Duodenal mucosa (tissue), 2 donors: ENCODE measurements around the gene CTRB1.

Experiments used
- H3K27ac ChIP-seq: one replicate; pipeline ENCODE4 v1.7.0; 2013; ENCODE audit warnings: low read depth, low read length
- H3K27me3 ChIP-seq, 2 donors: one replicate each; pipeline ENCODE4 v1.7.0; 2013; ENCODE audit warnings: low read length in 2 of 2, control low read depth in 1 of 2; ENCODE audit not compliant: insufficient read depth in 2 of 2, control insufficient read depth in 1 of 2
- H3K36me3 ChIP-seq, 2 donors: one replicate each; pipeline ENCODE4 v1.7.0; 2013; ENCODE audit warnings: low read length in 2 of 2, control low read depth in 1 of 2; ENCODE audit not compliant: insufficient read depth in 2 of 2, control insufficient read depth in 1 of 2
- H3K4me1 ChIP-seq, 2 donors: one replicate each; pipeline ENCODE4 v1.7.0; 2013; ENCODE audit warnings: low read length in 2 of 2, control low read depth in 1 of 2; ENCODE audit not compliant: insufficient read depth in 2 of 2, control insufficient read depth in 1 of 2
- H3K4me3 ChIP-seq, 2 donors: one replicate each; pipeline ENCODE4 v1.7.0; 2013; ENCODE audit warnings: low read length in 2 of 2, low read depth in 1 of 2
- H3K9ac ChIP-seq, 2 donors: one replicate each; pipeline ENCODE4 v1.7.0; 2013; ENCODE audit warnings: low read length in 2 of 2, low read depth in 1 of 2
- H3K9me3 ChIP-seq, 2 donors: one replicate each; pipeline ENCODE4 v1.7.0; 2013; ENCODE audit warnings: low read length in 2 of 2, control low read depth in 1 of 2; ENCODE audit not compliant: control insufficient read depth in 1 of 2

CTRB1 gene

GRCh38 chr16:75218256-75219076 is at the start of gene CTRB1:
Gene CTRB1 (plus strand): TSS chr16:75218988. CDS start chr16:75219008, 20 bp downstream.
- Histone ChIP-seq H3K27me3 (no peaks in the 10 kb centered on the region), H3K4me3 (no peak within 1 kb of the TSS), H3K9ac (no peak within 1 kb of the TSS), H3K4me1 (no peaks in the 10 kb centered on the region), H3K27ac (no peak within 1 kb of the TSS), H3K36me3 (no peaks in the 10 kb centered on the region), H3K9me3 (no peaks in the 10 kb centered on the region)

DNA sequence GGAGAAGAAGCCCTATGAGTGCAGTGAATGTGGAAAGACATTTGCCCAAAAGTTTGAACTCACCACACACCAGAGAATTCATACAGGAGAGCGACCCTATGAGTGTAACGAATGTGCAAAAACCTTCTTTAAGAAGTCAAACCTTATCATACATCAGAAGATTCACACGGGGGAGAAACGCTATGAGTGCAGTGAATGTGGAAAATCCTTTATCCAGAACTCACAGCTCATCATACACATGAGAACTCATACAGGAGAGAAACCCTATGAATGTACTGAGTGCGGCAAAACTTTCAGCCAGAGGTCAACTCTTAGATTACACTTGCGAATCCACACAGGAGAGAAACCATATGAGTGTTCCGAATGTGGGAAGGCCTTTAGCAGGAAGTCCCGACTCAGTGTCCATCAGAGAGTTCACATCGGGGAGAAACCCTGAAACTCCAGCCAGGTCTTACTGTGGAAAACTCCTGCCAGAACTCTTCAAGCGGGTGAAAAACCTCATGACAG is 48.8 kb upstream of the CTRB1 start:
- H3K36me3 ChIP-seq, result peaks cover 39 to 44% of the 10 kb centered on the region in 2 donors
- no peak overlapping the region for H3K4me3 ChIP-seq
- no peak overlapping the region for H3K9ac ChIP-seq
- no peaks in the 10 kb centered on the region for H3K27me3 ChIP-seq
- H3K4me1 ChIP-seq, result no peaks in the 10 kb centered on the region
- peaks cover 47 to 75% of the 10 kb centered on the region in 2 donors for H3K9me3 ChIP-seq
- H3K27ac ChIP-seq, result no peak overlapping the region

- H3K27me3 ChIP-seq, result no peaks in the 10 kb centered on the region
- H3K36me3 ChIP-seq, result peaks cover 26 to 34% of the 10 kb centered on the region in 2 donors
- H3K9me3 ChIP-seq, result peaks cover 58 to 75% of the 10 kb centered on the region in 2 donors
- H3K4me1 ChIP-seq, result no peaks in the 10 kb centered on the region
- no peak overlapping the region for H3K27ac ChIP-seq
- H3K4me3 ChIP-seq, result no peak overlapping the region
- H3K9ac ChIP-seq, result no peak overlapping the region
These were observed 46.2 kb upstream of the CTRB1 start for GRCh38 chr16:75172578-75172977.

DNA sequence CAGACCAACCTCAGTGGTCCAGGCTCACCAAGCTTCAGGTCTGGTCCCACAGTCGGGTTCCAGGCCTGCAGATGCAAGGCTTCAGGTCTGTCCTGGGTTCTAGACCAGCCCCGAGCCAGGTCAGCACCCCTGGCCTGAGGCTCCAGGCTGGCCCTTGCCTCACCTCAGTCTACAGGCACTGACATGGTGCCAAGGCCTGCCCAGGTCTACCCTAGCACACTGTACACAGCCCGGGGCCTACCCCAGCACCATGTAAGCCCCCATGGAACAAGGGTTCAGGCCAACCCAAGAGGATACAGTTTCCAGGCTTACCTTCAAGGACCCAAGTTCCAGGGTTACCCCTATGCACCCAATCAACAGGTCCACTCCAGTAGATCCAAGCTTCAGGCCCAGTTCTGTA is 43.7 kb upstream of the CTRB1 start:
- Histone ChIP-seq H3K27me3 (no peaks in the 10 kb centered on the region), H3K9me3 (peaks cover 46 to 56% of the 10 kb centered on the region in 2 donors), H3K9ac (no peak overlapping the region), H3K27ac (no peak overlapping the region), H3K36me3 (peaks cover 8 to 9% of the 10 kb centered on the region in 2 donors), H3K4me3 (no peak overlapping the region), H3K4me1 (no peaks in the 10 kb centered on the region)

DNA sequence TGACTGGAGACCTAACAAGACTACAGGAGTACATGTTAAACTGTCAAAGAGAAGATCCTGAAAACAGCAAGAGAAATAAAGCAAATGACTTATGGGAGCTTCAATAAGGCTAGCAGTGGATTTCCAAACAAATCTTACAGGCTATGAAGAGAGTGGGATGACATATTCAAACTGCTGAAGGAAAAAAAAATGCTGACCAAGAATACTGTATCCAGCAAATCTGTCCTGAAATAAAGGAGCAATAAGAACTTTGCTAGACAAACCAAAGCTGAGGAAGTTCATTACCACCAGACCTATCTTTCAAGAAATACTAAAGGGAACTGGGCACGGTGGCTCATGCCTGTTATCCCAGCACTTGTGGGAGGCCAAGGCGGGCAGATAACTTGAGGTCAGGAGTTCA is 41.9 kb upstream of the CTRB1 start:
- Histone ChIP-seq H3K9me3 (peaks cover 31 to 39% of the 10 kb centered on the region in 2 donors), H3K9ac (no peak overlapping the region), H3K4me1 (no peaks in the 10 kb centered on the region), H3K4me3 (no peak overlapping the region), H3K27ac (no peak overlapping the region), H3K36me3 (no peaks in the 10 kb centered on the region), H3K27me3 (no peaks in the 10 kb centered on the region)

DNA sequence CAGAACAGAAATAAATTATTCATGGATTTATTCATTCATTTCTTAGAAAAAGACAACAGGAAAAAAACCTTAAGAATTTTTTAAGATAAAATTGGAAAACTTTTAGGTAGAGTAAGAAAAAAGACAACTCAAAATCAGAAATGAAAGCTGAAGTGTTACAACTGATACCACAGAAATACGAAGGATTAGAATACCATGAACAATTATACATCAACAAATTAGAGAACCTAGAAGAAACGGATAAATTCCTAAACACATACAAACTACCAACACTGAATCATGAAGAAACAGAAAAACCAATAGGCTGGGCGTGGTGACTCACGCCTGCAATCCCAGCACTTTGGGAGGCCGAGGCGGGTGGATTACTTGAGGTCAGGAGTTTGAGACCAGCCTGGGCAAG is 39.6 kb upstream of the CTRB1 start:
- Histone ChIP-seq H3K4me3 (no peak overlapping the region), H3K27me3 (no peaks in the 10 kb centered on the region), H3K4me1 (no peaks in the 10 kb centered on the region), H3K36me3 (no peaks in the 10 kb centered on the region), H3K9me3 (peaks cover 17 to 29% of the 10 kb centered on the region in 2 donors), H3K27ac (no peak overlapping the region), H3K9ac (no peak overlapping the region)

- H3K27ac ChIP-seq, result no peak overlapping the region
- no peaks in the 10 kb centered on the region for H3K36me3 ChIP-seq
- peaks cover 5 to 15% of the 10 kb centered on the region in 2 donors for H3K9me3 ChIP-seq
- H3K27me3 ChIP-seq, result no peaks in the 10 kb centered on the region
- no peak overlapping the region for H3K4me3 ChIP-seq
- H3K9ac ChIP-seq, result no peak overlapping the region
- no peaks in the 10 kb centered on the region for H3K4me1 ChIP-seq
These were observed 37.2 kb upstream of the CTRB1 start for GRCh38 chr16:75181630-75182029.

GRCh38 chr16:75188832-75189477 is 29.8 kb upstream of the CTRB1 start:
- H3K4me1 ChIP-seq, result no peaks in the 10 kb centered on the region
- no peak overlapping the region for H3K27ac ChIP-seq
- no peaks in the 10 kb centered on the region for H3K9me3 ChIP-seq
- no peak overlapping the region for H3K9ac ChIP-seq
- no peaks in the 10 kb centered on the region for H3K36me3 ChIP-seq
- H3K4me3 ChIP-seq, result no peak overlapping the region
- H3K27me3 ChIP-seq, result no peaks in the 10 kb centered on the region

- H3K27ac ChIP-seq, result no peak overlapping the region
- H3K9me3 ChIP-seq, result no peaks in the 10 kb centered on the region
These were observed 29.0 kb upstream of the CTRB1 start for GRCh38 chr16:75189638-75190245.

More at GRCh38 chr16:75189638-75190245, 29.0 kb upstream of the CTRB1 start:
- no peak overlapping the region for H3K4me3 ChIP-seq
- H3K4me1 ChIP-seq, result no peaks in the 10 kb centered on the region
- no peaks in the 10 kb centered on the region for H3K27me3 ChIP-seq
- H3K9ac ChIP-seq, result no peak overlapping the region
- H3K36me3 ChIP-seq, result no peaks in the 10 kb centered on the region
